Endodermal cell (in vitro differentiated cells): ENCODE results near the gene TREH. TPM values are rescaled to one million over a fixed set of nuclear protein-coding genes. Genes with fewer than 3 reads are reported as not detected.

Source experiments
- DNase-seq: peaks from one replicate; pipeline ENCODE4 v3.0.0-alpha.2; 2017
- H3K27ac ChIP-seq: 2 replicates; pipeline ENCODE4 v1.5.1; 2013; ENCODE audit warnings: mild to moderate bottlenecking, low read depth, low read length, moderate library complexity
- H3K27me3 ChIP-seq: 2 replicates; pipeline ENCODE4 v1.6.1; 2013; ENCODE audit warnings: mild to moderate bottlenecking, low read length, moderate library complexity; ENCODE audit not compliant: insufficient read depth, control insufficient read depth, poor library complexity, severe bottlenecking
- H3K36me3 ChIP-seq: 2 replicates; pipeline ENCODE4 v1.7.0; 2013; ENCODE audit warnings: mild to moderate bottlenecking, low read length, moderate library complexity; ENCODE audit not compliant: control insufficient read depth, insufficient read depth
- H3K4me1 ChIP-seq: one replicate; pipeline ENCODE4 v1.7.0; 2013; ENCODE audit warnings: low read length; ENCODE audit not compliant: control insufficient read depth, insufficient read depth
- H3K4me3 ChIP-seq: 2 replicates; pipeline ENCODE4 v1.5.1; 2013; ENCODE audit warnings: mild to moderate bottlenecking, low read length, moderate library complexity
- H3K9ac ChIP-seq: 2 replicates; pipeline ENCODE4 v1.6.1; 2013; ENCODE audit warnings: mild to moderate bottlenecking, low read length, moderate library complexity; ENCODE audit not compliant: poor library complexity, severe bottlenecking; ENCODE audit errors: extremely low read depth
- H3K9me3 ChIP-seq: 2 replicates; pipeline ENCODE4 v1.6.1; 2013; ENCODE audit warnings: mild to moderate bottlenecking, low read length, moderate library complexity; ENCODE audit not compliant: control insufficient read depth
- H3K27ac Mint-ChIP-seq: 2 replicates; pipeline ENCODE4 v1.8.0; 2020; ENCODE audit warnings: mixed read lengths
- H3K27me3 Mint-ChIP-seq: 2 replicates; pipeline ENCODE4 v1.8.0; 2021; ENCODE audit warnings: mild to moderate bottlenecking, mixed read lengths; ENCODE audit not compliant: insufficient read depth
- H3K36me3 Mint-ChIP-seq: 2 replicates; pipeline ENCODE4 v1.8.0; 2020; ENCODE audit warnings: low read depth, mixed read lengths
- H3K4me1 Mint-ChIP-seq: 2 replicates; pipeline ENCODE4 v1.8.0; 2020; ENCODE audit warnings: mixed read lengths
- H3K4me3 Mint-ChIP-seq: 2 replicates; pipeline ENCODE4 v1.8.0; 2020; ENCODE audit warnings: mild to moderate bottlenecking, moderate library complexity, mixed read lengths
- H3K9me3 Mint-ChIP-seq: 2 replicates; pipeline ENCODE4 v1.8.0; 2020; ENCODE audit warnings: mild to moderate bottlenecking, mixed read lengths
- WGBS, 2 experiments: methylation state at CpG; one replicate each; pipeline versions ENCODE4 v1.1.5 to v1.1.7; 2013; ENCODE audit warnings: missing lambda C conversion rate in 2 of 2, mixed read lengths in 1 of 2; ENCODE audit not compliant: insufficient coverage in 1 of 2, insufficient read length in 1 of 2; 5-methylcytosine and 5-hydroxymethylcytosine counted together
- total RNA-seq, 2 donors: library from RNA; stranded (reverse); fragmentation: NEBNext Ultra II Directional in 1 of 2; extraction: Animal tissue kit (Norgen Biotek cat#: 25700) in 1 of 2; gene quantifications; 2 replicates in 1 of 2; 3 replicates in 1 of 2; pipeline ENCODE4 v1.2.1, GENCODE V29; 2021
- TF ChIP-seq, protein P1 (sequence below): fragments of 200-600 bp; sonication (generic); conservative IDR thresholded peaks from 2 replicates; pipeline ENCODE4 v1.5.0; 2021; ENCODE audit warnings: antibody characterized with exemption, mild to moderate bottlenecking

TREH gene
- total RNA-seq, 2 donors from 2014 or later: not detected

DNA sequence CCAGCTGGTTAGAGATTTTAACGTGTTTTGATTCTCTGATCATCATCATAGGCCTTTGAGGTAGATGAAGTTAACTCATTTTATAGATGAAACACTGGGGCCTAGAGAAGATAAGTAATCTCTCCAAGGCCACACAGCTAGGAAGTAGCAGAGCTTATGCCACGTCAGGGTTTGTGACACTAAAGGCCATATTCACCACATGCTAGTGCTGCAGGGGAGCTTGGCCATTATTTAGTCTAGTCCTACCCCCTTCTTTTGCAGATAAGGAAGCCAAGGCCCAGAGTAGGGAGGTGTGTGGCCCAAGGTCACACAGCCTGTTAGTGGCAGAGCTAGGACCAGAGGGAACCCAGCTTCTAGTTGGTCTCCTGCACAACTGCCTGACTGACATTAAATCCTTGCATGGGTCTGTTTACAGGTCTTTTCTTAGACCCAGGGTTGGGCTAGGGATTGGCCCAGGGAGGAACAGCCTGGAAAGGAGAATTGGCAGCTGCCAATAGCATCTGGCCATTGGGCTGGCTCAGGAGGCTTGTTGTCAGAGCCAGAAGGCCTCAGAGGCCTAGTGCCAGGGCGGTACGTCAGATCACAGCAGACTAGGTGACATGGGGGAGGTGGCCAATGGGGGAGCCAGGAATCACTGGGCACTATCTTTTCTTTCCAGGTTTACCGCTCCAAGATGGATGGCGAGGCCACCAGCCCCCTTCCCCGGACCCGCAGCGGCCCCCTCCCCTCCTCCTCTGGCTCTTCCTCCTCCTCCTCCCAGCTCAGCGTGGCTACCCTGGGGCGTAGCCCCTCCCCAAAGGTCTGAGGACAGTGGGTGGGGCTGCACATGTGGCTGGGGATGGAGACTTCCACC is 36.1 kb downstream of the TREH start:
- Histone ChIP-seq H3K9me3 (no peaks in the 10 kb centered on the region), H3K36me3 (peaks cover 31% of the 10 kb centered on the region), H3K4me3 (no peak overlapping the region), H3K27ac (no peak overlapping the region), H3K27me3 (no peaks in the 10 kb centered on the region), H3K4me1 (no peaks in the 10 kb centered on the region), H3K9ac (no peak overlapping the region)
- no peaks in the 10 kb centered on the region for H3K9me3 Mint-ChIP-seq
- H3K36me3 Mint-ChIP-seq: peaks cover 47% of the 10 kb centered on the region
- TF ChIP-seq, protein P1, sequence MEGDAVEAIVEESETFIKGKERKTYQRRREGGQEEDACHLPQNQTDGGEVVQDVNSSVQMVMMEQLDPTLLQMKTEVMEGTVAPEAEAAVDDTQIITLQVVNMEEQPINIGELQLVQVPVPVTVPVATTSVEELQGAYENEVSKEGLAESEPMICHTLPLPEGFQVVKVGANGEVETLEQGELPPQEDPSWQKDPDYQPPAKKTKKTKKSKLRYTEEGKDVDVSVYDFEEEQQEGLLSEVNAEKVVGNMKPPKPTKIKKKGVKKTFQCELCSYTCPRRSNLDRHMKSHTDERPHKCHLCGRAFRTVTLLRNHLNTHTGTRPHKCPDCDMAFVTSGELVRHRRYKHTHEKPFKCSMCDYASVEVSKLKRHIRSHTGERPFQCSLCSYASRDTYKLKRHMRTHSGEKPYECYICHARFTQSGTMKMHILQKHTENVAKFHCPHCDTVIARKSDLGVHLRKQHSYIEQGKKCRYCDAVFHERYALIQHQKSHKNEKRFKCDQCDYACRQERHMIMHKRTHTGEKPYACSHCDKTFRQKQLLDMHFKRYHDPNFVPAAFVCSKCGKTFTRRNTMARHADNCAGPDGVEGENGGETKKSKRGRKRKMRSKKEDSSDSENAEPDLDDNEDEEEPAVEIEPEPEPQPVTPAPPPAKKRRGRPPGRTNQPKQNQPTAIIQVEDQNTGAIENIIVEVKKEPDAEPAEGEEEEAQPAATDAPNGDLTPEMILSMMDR: no peak
- no peak overlapping the region for H3K4me3 Mint-ChIP-seq
- no peaks in the 10 kb centered on the region for H3K27me3 Mint-ChIP-seq
- whole genome bisulfite sequencing, 2 experiments: 78 to 89% methylated on average over 3 to 10 of the region's 11 CpGs
- H3K27ac Mint-ChIP-seq: no peak overlapping the region
- DNase-seq: no peak
- no peaks in the 10 kb centered on the region for H3K4me1 Mint-ChIP-seq

DNA sequence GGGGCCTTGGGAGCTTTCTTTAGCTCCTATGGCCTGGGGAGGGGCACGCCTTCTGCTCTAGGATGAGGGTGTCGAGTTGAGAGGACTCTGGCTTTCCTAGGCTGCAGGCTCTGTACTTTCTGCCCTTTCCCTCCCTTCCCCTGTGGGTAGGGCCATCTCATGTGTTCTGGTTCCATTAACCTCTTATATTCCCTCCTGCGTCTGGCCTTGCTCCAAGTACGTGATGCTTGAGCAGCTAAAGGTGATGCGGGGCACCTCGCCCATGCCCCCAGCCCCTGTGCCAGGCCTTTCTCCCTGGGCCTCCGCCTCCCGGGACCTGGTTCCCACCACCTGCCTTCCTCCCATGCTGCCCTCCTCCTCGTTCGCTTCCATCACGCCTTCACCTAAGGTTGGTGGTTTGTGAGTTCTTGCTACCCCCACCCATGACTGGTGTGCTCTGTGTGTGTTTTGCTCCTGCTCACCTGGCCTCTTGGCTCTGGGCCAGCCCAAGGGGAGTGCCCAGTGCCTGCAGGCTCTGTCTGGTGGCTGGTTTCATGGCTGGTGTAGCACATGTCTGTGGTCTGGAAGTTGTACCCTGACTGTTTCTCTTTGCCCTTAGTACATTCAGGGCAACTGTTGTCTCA is 37.9 kb downstream of the TREH start:
- Histone ChIP-seq H3K36me3 (peaks cover 25% of the 10 kb centered on the region), H3K9ac (no peak overlapping the region), H3K27ac (no peak overlapping the region), H3K9me3 (no peaks in the 10 kb centered on the region), H3K4me3 (no peak overlapping the region), H3K4me1 (no peaks in the 10 kb centered on the region), H3K27me3 (no peaks in the 10 kb centered on the region)
- TF ChIP-seq, protein P1: no peak
- H3K9me3 Mint-ChIP-seq: no peaks in the 10 kb centered on the region
- no peak overlapping the region for H3K27ac Mint-ChIP-seq
- H3K27me3 Mint-ChIP-seq: no peaks in the 10 kb centered on the region
- H3K4me1 Mint-ChIP-seq: no peaks in the 10 kb centered on the region
- no peak overlapping the region for H3K4me3 Mint-ChIP-seq
- no peak for DNase-seq
- peaks cover 42% of the 10 kb centered on the region for H3K36me3 Mint-ChIP-seq
- WGBS, 2 experiments: 96 to 97% methylated on average over 6 to 11 of the region's 11 CpGs

DNA sequence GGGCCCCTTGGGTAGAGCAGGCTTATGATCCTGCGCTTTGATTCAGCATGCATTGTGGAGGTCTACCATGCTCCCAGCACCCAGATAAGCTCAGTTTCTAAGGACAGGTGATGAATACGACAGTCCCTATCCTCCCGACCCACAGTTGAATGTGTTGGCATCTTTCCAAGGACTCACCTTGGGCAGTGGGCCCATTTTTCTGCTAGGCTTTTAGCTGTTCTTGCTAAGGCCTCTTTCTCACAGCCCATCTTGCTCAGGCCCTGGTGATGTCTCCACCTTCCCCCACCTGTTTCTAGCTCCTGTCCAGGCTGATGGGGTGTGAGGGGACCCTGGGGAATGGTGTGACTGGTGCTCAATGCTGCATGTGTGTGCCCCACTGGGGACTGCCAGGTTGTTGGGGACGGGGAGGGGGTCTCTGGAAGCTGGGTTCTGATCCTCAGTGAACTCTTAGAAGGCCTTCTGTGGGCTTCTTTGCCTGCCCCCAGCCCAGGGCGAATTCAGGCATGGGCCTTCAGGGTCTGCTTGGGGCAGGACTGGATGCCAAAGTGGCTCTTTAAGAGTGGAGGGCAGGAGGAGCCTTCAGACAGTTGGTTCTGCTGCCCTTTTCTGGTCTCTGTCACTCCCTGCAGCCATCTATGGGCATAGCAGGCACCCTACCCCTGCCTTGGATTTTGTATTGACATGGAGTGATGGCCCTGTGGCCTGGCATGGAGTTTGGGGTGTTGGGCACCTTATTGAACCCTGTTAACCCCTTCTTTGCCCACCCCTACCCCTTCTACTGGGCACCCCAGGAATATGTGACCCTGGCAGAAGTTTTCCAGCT is 38.9 kb downstream of the TREH start:
- TF ChIP-seq, protein P1: peak; percentile 36
- H3K9me3 Mint-ChIP-seq: no peaks in the 10 kb centered on the region
- H3K4me1 Mint-ChIP-seq: peaks cover 5% of the 10 kb centered on the region
- DNase-seq: no peak
- H3K27me3 Mint-ChIP-seq: peaks cover 2% of the 10 kb centered on the region
- H3K27ac Mint-ChIP-seq: no peak overlapping the region
- Histone ChIP-seq H3K9me3 (no peaks in the 10 kb centered on the region), H3K4me3 (no peak overlapping the region), H3K36me3 (peaks cover 28% of the 10 kb centered on the region), H3K9ac (no peak overlapping the region), H3K4me1 (peaks cover 3% of the 10 kb centered on the region), H3K27me3 (peaks cover 8% of the 10 kb centered on the region), H3K27ac (no peak overlapping the region)
- peaks cover 43% of the 10 kb centered on the region for H3K36me3 Mint-ChIP-seq
- WGBS, 2 experiments: 84 to 100% methylated on average over 3 to 5 of the region's 5 CpGs
- H3K4me3 Mint-ChIP-seq: no peak overlapping the region
